Stimulated activated CD8-positive, alpha-beta memory T cell treated with anti-CD3 and anti-CD28 coated beads, Interleukin-2, amount 100 ng/mL, for 48 hours (primary cell): Measurements from ENCODE around the gene RUFY3.
"Not testable (repeated sequence)": the region's sequence is repeated elsewhere in the genome, so short reads cannot be mapped to it uniquely, and the experiment has no call there.

Experiments
- DNase-seq, 2 donors: peaks; one replicate each; pipeline ENCODE4 v3.0.0-alpha.2; 2020; ENCODE audit warnings: low read depth in 2 of 2

Gene RUFY3, protein sequence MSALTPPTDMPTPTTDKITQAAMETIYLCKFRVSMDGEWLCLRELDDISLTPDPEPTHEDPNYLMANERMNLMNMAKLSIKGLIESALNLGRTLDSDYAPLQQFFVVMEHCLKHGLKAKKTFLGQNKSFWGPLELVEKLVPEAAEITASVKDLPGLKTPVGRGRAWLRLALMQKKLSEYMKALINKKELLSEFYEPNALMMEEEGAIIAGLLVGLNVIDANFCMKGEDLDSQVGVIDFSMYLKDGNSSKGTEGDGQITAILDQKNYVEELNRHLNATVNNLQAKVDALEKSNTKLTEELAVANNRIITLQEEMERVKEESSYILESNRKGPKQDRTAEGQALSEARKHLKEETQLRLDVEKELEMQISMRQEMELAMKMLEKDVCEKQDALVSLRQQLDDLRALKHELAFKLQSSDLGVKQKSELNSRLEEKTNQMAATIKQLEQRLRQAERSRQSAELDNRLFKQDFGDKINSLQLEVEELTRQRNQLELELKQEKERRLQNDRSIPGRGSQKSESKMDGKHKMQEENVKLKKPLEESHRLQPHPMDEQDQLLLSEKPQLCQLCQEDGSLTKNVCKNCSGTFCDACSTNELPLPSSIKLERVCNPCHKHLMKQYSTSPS

DNA sequence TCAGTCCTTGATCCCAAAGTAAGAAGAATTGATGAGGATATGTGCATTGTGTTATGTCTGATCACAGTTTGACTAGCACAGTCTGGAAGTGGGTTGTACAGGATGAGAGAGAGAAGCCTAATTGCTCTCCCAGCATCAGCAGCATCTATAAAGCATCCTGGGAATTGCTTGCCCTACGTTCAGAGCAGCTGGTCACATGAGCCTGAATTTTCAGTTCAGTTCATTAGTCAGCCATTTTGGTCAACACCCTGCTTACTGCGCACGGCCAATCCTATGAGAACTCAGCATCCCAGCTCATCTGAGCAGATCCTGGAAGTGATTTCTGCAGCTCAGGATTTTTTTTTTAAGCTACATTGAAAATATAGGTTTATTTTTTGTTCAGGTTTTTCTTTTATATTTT lies at the start of gene RUFY3:
RUFY3 (plus strand) TSS at position 218 of the 400 bp plus-strand sequence. CDS start 610 bp downstream, outside the sequence.
- no peak for DNase-seq

DNA sequence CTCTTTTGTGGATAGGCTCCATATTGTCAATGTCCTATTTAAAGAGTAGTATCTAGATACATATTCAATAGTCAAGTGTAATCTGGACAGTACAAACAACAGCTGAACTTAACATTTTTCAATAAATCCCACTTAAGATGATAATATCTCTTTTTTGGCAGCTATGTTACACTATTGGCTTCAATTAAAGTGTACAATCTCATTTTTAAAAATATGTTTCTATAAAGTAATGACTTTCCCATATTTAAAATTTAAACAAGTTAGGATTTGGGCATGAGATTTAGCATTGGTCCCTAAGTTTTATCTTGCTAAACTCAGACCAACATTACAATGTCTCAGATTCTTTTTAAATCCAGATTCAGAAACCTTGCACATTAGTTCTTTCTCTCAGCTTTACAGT lies 47.6 kb upstream of the RUFY3 start:
- DNase-seq = no peak

DNA sequence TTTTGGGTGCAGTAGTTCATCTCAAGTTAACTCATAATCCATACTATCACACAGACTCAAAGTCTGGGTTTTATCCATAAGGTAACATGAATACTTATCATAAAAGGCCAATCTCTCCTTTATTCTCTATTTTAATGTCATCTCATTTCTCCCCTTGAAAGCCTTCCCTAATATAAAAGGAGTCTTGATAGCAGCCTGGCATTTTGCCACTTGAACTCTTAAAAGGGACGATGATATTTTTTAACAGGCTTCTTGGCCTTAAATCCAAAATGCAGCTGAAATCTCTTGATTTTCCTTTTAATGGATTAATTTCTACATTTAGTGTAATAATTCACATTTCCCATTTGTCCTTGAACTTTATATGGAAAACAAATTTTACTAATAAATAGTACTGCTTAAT lies 47.0 kb upstream of the RUFY3 start:
- no peak for DNase-seq

DNA sequence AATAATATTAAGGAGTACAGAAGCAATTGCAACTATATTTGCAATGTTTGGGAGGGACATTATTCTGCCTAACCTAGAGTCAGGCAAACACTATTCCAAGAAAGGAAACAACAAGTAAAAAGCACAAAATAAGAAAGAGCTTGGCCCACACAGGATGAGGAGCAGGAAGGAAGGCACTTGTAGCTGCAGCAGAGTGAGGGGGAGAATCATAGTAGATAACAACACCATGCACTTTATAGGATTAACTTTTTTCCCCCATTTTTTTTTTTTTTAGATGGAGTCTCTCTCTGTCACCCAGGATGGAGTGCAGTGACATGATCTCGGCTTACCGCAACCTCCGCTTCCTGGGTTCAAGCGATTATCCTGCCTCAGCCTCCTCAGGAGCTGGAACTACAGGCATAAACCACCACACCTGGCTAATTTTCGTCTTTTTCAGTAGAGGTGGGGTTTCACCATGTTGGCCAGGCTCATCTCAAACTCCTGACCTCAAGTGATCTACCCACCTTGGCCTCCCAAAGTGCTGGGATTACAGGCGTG lies 45.1 kb upstream of the RUFY3 start:
- DNase-seq = no peak

DNA sequence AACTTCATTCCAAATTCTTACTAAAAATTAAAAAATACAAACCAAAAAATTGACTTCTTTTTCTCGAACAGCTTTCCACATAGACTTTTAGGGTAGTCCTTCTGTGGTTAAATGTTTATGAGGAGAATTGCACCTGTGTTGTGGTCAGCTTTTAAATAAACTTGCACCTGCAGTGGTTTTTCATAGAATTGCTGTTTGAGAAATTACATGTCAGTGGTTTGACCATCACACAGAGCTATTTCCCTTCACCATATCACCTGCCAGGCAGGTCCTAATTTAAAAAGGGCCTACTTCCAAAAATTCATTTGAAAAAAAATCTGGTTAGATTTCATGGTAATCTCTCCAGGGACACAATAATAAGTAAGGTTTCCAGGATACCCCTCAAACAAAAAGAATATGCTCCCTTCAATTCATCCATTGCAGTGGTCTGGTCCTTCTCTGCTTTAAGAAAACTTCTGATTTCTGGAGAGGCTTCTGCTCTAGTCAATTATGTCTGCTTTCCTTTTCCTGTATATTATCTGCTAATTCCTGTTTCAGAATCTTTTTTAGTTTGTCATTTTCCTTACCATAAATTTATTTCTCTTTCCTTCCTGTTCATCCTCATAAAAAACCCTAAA lies 43.3 kb upstream of the RUFY3 start:
- DNase-seq = no peak

DNA sequence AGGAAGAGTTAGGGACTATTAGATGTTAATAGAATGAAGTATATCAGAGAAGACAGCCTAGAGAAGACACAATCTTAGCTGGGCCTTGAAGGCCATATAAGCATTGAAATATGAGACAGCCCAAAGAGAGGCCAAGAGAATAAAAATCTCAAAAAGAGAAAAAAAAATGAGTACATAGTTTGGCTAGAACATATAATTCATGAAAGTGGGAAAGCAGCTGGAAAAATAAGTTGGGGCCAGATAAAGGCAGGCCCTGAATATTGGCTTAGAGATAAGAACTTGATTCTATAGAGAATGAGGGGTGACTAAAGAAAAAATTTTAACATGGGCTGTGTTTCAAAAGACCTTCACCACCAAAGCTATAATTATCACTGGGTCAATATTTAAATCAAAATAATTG lies 40.8 kb upstream of the RUFY3 start:
- DNase-seq = no peak

DNA sequence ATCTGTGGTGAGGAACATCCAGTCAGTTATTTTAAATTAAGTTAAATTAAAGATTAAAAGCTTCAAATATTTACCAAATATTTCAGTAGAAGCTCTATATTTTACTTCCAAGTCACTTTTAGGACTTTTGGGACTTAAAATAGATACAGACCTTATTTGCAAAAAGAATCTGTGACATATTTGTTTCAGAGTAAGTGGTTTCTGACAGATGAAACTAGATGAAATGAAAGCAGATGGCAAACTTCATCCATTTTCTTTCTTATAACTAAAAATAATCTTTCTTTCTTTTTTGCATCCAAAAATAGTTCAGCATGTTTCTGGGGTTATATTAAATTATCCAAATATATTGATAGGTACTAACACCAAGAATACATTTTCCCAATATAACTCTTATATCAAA lies 40.1 kb upstream of the RUFY3 start:
- no peak for DNase-seq

DNA sequence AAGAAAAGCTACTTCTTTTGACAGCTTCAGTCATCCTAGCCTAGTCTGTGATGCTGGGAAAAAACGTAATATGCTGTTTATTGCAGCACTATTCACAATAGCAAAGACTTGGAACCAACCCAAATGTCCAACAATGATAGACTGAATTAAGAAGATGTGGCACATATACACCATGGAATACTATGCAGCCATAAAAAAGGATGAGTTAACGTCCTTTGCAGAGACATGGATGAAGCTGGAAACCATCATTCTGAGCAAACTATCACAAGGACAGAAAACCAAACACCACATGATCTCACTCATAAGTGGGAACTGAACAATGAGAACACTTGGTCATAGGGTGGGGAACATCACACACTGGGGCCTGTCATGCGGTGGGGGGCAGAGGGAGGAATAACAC lies 39.6 kb upstream of the RUFY3 start:
- not testable (repeated sequence) for DNase-seq

DNA sequence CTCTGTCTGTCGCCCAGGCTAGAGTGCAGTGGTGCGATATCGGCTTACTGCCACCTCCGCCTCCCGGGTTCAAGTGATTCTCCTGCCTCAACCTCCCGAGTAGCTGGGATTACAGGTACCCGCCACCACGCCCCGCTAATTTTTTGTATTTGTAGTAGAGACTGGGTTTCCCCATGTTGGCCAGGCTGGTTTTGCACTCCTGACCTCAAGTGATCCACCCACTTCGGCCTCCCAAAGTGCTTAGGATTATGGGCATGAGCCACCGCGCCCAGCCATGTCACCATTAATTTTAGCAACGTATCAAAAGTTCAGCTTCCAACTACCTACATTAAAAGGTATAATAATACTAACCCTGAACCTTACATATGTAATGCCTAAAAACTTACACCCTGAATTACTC lies 34.4 kb upstream of the RUFY3 start:
- peak in 1 of 2 donors; percentile 7 for DNase-seq

DNA sequence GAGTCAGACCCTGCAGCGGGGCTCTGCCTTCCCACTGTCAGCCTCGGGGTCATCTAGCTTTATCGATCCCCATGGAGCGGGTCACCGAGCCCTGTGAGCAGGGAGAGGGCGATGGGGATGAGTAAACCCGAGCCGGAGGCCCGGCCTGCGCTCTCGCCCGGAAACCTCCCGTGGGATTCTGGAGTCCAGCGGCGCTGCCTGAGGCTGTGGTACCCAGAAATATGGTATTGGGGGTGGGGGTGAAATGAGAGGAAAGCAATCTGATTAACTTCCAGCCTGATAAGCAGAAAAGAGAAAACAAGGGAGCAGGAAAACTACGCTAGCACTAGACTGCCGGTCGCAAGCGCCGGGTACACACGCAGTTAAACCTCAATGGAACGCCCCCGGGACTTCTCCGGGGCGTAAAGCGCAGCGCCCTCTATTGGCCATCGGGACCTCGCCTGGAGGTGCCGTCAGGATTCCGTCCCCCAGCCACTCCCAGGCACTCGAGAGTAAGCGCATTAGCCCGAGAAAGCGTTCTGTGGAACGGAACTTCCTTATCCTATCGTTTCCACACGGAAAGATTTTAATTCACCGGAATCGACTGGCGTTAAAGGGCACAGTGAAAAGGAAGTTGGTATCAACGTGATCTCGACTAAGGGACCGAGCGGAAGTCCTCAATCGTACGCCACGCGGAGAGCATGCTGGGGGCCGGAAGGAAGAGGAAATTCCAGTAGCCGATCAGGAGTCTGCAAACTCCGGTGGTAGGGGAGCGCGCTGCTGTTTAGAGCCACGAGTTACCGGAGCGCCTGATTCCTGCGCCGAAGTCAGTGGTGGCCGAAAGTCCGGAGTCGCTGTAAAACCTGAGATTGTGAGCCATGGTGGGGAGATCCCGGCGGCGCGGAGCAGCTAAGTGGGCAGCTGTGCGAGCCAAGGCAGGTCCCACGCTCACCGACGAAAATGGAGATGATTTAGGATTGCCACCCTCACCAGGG lies 33.7 kb upstream of the RUFY3 start, which contains the start of gene UTP3:
UTP3 (plus strand) TSS at position 712 of the 974 bp plus-strand sequence; CDS start at position 858, 146 bp downstream.
- DNase-seq = peak; percentile 89

DNA sequence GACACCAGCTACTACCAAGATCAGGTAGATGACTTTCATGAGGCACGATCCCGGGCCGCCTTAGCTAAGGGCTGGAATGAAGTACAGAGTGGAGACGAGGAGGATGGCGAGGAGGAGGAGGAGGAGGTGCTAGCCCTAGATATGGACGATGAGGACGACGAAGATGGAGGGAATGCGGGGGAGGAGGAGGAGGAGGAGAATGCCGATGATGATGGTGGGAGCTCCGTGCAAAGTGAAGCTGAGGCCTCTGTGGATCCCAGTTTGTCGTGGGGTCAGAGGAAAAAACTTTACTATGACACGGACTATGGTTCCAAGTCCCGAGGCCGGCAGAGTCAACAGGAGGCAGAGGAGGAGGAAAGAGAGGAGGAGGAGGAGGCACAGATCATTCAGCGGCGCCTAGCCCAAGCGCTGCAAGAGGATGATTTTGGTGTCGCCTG lies 33.0 kb upstream of the RUFY3 start:
- no peak for DNase-seq

DNA sequence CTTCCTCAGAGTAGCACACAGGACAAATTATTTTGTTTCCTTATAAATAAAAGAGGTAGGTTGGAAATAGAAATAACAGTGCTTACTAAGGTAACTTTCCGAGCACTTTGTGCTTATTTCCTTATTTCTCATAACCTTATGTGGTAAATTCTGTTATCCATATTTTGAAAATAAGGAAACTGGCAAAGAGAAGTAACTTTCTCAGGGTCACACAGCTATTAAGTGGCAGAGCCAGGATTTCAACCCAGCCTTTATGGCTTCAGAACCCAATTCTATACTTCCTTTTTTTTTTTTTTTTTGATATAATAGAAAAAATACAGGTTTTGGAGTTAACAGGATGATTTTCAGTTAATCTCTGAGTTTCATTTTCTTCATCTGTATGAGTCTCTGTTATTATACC lies 30.1 kb upstream of the RUFY3 start:
- DNase-seq = no peak

DNA sequence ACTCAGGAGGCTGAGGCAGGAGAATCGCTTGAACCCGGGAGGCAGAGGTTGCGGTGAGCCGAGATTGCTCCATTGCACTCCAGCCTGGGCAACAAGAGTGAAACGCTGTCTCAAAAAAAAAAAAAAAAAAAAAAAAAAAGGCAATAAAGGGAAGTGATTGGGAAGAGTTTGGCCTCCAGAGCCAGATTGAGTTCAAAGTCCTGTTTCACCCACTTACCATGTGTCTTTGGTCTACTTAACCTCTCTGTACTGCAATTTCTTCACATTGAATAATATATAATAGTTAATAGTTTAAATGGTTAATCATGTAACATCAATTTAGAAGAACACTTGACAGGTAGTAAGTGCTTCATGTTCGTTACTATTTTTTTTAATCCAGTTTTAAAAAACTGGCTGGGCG lies 27.1 kb upstream of the RUFY3 start:
- DNase-seq = not testable (repeated sequence)

DNA sequence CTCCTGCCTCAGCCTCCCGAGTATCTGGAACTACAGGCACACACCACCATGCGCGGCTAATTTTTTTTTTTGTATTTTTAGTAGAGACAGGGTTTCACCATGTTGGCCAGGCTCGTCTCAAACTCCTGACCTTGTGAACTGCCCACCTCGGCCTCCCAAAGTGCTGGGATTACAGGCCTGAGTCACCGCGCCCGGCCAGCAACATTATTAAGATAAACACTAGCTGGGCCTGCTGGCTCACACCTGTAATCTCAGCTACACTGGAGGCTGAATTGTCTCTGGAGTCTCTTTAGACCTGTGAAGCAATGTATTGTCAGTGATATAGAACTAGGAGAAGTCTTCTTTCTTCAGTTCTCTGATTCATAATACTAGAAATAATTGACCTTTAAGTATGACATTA lies 23.3 kb upstream of the RUFY3 start:
- not testable (repeated sequence) for DNase-seq

DNA sequence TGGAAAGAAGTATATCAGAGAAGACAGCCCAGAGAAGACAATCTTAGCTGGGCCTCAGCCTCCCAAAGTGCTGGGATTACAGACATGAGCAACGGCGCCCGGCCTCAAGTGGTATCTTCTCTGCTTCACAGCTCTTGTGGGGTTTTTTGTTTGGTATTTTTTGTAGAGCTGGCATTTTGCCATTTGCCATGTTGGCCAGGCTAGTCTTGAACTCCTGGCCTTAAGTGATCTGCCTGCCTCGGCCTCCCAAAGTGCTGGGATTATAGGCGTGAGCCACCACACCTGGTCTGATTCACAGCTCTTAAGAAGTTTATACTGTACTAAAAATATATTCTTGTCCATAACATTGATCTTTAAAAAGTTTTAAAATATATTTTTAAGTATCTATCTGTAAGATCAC lies 21.1 kb upstream of the RUFY3 start:
- DNase-seq = no peak

DNA sequence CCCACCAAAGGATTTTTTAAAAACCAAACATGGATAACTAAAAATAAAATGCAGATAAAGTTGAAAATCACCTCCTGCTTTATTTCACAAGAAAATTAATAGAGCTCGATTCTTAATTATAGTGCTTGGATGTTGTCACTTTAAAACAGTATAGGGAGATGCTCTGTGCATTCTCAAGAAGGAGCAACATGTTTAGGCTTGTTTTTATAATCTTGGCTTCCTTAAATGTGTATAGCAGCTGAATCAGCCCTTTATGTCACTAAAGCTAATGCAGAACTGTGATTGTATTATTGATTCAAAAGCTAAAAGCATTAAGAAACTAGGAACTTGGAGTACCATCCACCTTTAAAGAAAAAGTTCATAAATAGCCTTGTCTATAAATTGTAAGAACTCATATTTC lies 20.5 kb upstream of the RUFY3 start:
- no peak for DNase-seq

DNA sequence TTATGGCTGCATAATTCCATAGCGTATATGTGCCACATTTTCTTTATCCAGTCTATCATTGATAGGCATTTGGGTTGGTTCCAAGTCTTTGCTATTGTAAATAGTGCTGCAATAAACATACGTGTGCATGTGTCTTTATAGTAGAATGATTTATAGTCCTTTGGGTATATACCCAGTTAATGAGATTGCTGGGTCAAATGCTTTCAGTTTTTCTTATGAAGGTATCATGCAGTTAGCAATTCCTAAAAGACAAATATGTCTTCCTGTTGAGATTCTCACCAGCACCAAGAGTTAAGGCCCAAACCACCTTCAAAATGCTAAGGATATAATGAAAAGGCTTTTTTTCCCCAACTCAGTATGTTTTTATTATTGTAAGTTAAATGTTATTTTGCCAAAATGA lies 19.2 kb upstream of the RUFY3 start:
- DNase-seq = not testable (repeated sequence)

DNA sequence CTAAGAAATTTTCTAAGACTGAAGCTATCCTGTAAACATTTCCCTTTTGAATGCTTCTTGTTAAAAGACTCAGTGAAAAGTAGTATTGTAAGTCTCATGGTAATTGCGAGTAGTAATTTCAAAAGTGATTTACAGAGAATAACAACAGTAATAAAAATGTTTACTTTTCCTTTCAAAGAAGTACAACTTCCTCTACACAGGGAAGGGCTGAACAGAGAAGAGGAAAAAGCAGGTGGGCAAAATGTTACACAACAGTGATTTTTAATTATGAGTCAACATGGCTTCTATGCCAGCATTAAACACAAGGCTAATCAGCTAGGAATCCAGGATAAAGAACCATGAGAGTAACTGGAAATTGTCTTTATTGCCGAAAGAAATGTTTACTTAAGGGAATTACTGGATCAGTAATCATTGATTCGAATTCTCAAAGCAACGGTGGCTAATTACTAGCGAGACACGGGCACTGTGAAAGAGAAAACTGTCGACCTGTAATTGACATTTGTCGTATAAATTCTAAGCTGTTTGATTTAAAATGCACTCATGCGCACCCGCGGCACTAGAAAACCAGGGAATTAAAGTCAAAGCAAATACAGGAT lies 18.0 kb upstream of the RUFY3 start:
- no peak for DNase-seq

DNA sequence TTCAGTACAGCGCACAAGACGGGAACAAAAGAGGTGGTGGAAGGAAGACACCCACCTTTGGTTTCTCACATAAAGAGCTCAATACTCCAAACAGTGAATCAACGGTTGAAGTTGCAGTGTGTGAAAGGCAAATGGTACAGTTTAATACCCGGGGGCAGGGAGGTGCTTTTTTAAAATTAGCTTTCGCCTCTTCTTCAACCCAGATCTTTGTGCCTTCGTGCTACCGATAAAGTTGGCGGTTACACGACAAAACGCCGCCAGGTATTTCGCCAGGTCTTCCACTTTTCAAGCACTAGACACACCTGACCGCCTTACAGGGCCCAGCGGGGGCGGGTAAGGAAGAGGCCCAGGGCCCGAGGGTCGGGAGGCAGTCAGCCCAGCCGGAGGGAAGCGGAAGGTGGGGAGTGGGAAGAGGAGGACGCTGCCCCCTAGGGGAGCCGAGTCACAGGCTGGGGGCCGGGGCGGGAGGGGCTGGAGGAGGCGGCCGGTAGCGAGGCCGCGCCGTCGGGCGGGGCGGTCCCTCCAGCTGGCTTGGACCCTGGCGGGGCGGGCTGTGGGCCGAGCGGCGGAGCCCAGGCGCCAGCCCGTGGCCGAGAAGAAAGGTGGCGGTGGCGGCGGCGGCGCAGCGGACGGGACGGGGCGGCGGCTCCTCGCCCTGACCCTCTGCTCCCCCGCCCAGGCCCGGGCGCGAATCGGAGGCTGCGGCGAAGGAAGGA lies 17.4 kb upstream of the RUFY3 start:
- peak; percentile 31 to 47 for DNase-seq

DNA sequence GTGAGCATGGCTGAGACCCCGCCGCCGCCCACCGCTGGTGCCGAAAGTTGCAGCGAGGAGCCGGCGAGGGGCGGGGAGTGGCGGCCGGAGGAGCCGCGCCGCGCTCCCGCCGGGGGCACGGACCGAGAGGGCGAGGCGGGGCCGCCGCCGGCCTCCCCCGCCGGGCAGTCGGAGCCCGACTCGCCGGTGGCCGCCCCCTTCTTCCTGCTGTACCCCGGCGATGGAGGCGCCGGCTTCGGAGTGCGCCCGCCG lies 16.9 kb upstream of the RUFY3 start:
- DNase-seq = no peak
